AG04450 (cell line): Measurements from ENCODE around the gene TDRD15. TPM values are rescaled to one million over a fixed set of nuclear protein-coding genes. Genes with fewer than 3 reads are reported as not detected.

Experiments used
- CTCF ChIA-PET: fragments of 300-600, 350-600 bp; formaldehyde crosslinking; extraction: SDS; loops from one replicate; lab custom pipeline; 2022; ENCODE audit warnings: antibody characterized with exemption, inconsistent platforms; lab: Charles Lee
- POLR2A ChIA-PET: fragments of 350-600 bp; formaldehyde crosslinking; extraction: SDS; loops from one replicate; lab custom pipeline; 2021; ENCODE audit warnings: antibody characterized with exemption, inconsistent platforms; lab: Yijun Ruan, JAX
- DNase-seq: peaks from one replicate; pipeline ENCODE4 v3.0.0-alpha.2; 2011; ENCODE audit warnings: low read depth, low spot score
- H3K27ac ChIP-seq: one replicate; pipeline ENCODE4 v1.5.1; 2012; ENCODE audit warnings: low read depth, low read length, control low read depth
- H3K27me3 ChIP-seq: one replicate; pipeline ENCODE4 v1.6.0; 2012; ENCODE audit warnings: low read length; ENCODE audit not compliant: control insufficient read depth, insufficient read depth
- H3K4me3 ChIP-seq: 2 replicates; pipeline ENCODE4 v1.5.1; 2011; ENCODE audit warnings: mild to moderate bottlenecking, low read depth, low read length, control low read depth
- H3K9me3 ChIP-seq: 2 replicates; pipeline ENCODE4 v1.5.1; 2012; ENCODE audit warnings: low read length; ENCODE audit not compliant: control insufficient read depth, insufficient read depth
- CTCF ChIP-seq: IDR thresholded peaks from 2 replicates; pipeline ENCODE4 v1.5.1; 2011; ENCODE audit warnings: low read depth, low read length, control low read depth, inconsistent platforms
- polyA plus RNA-seq: library from polyadenylated mRNA; depleted of rRNA; stranded (reverse); fragments of >200 nt; gene quantifications from 2 replicates; pipeline ENCODE4 v1.2.3, GENCODE V29; 2011

The TDRD15 gene
- polyA plus RNA-seq, 1 experiment: not detected

DNA sequence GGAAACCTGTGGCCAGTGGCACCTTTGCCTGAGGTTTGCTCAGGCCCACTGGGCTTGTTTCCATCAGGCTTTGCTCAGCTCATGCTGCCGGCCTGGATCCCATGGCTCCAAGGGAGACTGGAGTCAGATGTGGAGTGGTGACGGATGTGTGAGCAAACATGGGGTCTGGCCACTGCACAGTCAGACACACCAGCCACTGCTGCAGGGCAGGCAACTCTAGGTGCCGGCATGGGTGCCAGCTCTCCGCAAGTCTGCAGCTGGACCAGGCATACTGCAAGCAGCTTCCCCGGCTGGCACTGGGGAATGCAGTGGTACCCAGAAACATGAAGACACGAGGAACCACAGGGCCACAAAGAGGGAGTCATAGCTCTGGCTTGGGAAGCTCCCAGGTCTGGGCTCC lies 37.4 kb downstream of the TDRD15 start:
- H3K9me3 ChIP-seq: peaks cover 12% of the 10 kb centered on the region; the same call in 1 of the 2 replicates
- no peak overlapping the region for H3K4me3 ChIP-seq
- H3K27ac ChIP-seq: no peak overlapping the region
- ChIA-PET CTCF (no interaction called here), POLR2A (interaction anchor here (0.7 kb wide), 1 partner anchor 261 kb away, joined by 6 read pairs; no protein-coding TSS in a partner anchor)
- TF ChIP-seq CTCF: no peak
- no peaks in the 10 kb centered on the region for H3K27me3 ChIP-seq
- DNase-seq: no peak

DNA sequence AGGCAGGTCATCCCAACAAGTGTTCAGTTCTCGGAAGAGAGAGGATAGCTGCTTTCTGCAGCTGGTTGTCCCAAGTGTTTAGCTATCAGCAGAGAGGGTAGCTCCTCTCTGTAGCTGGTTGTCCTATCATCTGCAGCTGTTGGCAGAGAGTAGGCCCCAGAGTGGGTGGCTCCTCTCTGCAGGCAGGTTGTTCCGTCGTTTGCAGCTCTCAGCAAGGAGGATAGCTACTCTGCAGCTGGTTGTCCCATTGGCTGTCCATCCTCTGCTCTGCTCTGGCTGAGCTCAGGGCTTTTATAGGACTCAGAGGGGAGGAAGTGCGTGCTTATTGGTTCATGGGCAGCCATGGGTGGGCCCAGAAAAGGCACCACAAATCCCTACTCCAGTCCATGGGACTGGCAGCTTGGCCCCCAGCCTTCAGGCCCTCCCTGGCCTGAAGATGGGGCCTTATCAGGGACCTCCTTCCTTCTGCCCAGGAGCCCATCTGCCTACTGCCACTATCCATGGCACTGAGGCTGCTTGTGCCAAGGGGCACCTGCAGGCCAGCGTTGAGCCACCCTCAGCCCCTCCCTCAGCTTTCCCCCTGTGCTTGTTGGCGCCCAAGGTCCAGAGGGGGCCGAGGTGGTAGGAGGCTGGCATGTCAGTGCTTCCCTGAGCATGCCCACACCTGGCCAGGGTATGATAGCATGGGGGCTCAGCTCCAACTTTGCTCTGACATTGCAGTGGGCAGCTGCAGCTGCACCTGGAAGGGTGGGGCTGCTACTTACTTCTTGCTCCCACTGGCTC lies 38.3 kb downstream of the TDRD15 start:
- no peak for DNase-seq
- H3K9me3 ChIP-seq: peaks cover 12% of the 10 kb centered on the region; the same call in 1 of the 2 replicates
- TF ChIP-seq CTCF: no peak
- H3K27me3 ChIP-seq: no peaks in the 10 kb centered on the region
- H3K4me3 ChIP-seq: no peak overlapping the region
- ChIA-PET CTCF (no interaction called here), POLR2A (no interaction called here)
- no peak overlapping the region for H3K27ac ChIP-seq

GRCh38 chr2:21162615-21162878 lies 38.8 kb downstream of the TDRD15 start:
- ChIA-PET POLR2A (no interaction called here), CTCF (no interaction called here)
- no peaks in the 10 kb centered on the region for H3K27me3 ChIP-seq
- H3K27ac ChIP-seq: no peak overlapping the region
- no peak overlapping the region for H3K4me3 ChIP-seq
- TF ChIP-seq CTCF: no peak
- no peak for DNase-seq
- H3K9me3 ChIP-seq: peaks cover 12% of the 10 kb centered on the region; the same call in 1 of the 2 replicates

DNA sequence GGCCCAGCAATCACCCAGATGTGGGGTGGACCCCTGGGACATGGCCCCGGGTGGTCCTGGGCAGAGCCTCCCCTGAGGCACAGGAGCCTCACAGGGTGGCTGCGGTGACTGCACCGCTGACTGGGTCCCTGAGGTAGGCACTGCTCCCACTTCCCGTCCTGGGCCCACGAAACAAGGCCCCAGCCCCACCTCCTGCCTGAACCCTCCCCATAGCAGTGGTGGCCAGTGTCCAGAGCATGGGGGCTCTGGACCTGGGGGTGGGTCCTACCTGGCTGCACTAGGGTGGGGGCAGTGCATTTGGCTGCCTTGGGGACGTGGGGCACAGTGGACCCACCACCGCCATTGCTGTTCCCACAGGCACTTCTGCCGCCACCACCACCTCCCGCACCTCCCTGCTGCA lies 39.4 kb downstream of the TDRD15 start:
- Histone ChIP-seq H3K9me3 (peaks cover 12% of the 10 kb centered on the region; the same call in 1 of the 2 replicates), H3K4me3 (no peak overlapping the region), H3K27me3 (no peaks in the 10 kb centered on the region), H3K27ac (no peak overlapping the region)
- no peak for DNase-seq
- ChIA-PET CTCF (no interaction called here), POLR2A (no interaction called here)
- no peak for TF ChIP-seq CTCF

- CTCF ChIA-PET: no interaction called here
Observed at GRCh38 chr2:21165350-21165749, 41.6 kb downstream of the TDRD15 start.

More at GRCh38 chr2:21165350-21165749, 41.6 kb downstream of the TDRD15 start:
- H3K27me3 ChIP-seq: no peaks in the 10 kb centered on the region
- no peak for DNase-seq
- TF ChIP-seq CTCF: peak; percentile 27
- H3K27ac ChIP-seq: no peak overlapping the region
- H3K4me3 ChIP-seq: no peak overlapping the region
- POLR2A ChIA-PET: no interaction called here
- H3K9me3 ChIP-seq: peaks cover 12% of the 10 kb centered on the region; the same call in 1 of the 2 replicates
